NOMO-1 (cell line): ENCODE results near the gene PROM2.
"Not testable (repeated sequence)": the region's sequence is repeated elsewhere in the genome, so short reads cannot be mapped to it uniquely, and the experiment has no call there.

Experiments
- DNase-seq, 2 experiments: peaks; one replicate each; lab custom pipeline; 2025; ENCODE audit not compliant: unreplicated experiment in 2 of 2; lab: John Stamatoyannopoulos, UW

PROM2 gene

GRCh38 chr2:95268211-95269035 lies 5.8 kb upstream of the PROM2 start:
- no peak for DNase-seq

GRCh38 chr2:95269036-95269680 lies 5.1 kb upstream of the PROM2 start:
- no peak for DNase-seq

GRCh38 chr2:95269745-95270144 lies 4.5 kb upstream of the PROM2 start:
- DNase-seq = not testable (repeated sequence)

GRCh38 chr2:95270541-95271081 lies 3.6 kb upstream of the PROM2 start:
- DNase-seq = no peak

- DNase-seq = no peak
These were observed 2.8 kb upstream of the PROM2 start for GRCh38 chr2:95271381-95271971.

- DNase-seq = no peak
These were observed 1.9 kb upstream of the PROM2 start for GRCh38 chr2:95272299-95272751.

GRCh38 chr2:95272781-95273180 lies 1.5 kb upstream of the PROM2 start:
- DNase-seq = no peak

GRCh38 chr2:95273566-95274290 lies 521 bp upstream of the PROM2 start:
- DNase-seq = no peak

GRCh38 chr2:95275151-95275515 lies 884 bp downstream of the PROM2 start:
- no peak for DNase-seq

GRCh38 chr2:95275601-95276243 lies 1.5 kb downstream of the PROM2 start:
- DNase-seq = no peak

GRCh38 chr2:95276244-95276887 lies 2.1 kb downstream of the PROM2 start:
- no peak for DNase-seq

- DNase-seq = no peak
These were observed 2.6 kb downstream of the PROM2 start for GRCh38 chr2:95276888-95277245.

- no peak for DNase-seq
These were observed 3.1 kb downstream of the PROM2 start for GRCh38 chr2:95277246-95277906.

GRCh38 chr2:95278051-95278471 lies 3.8 kb downstream of the PROM2 start:
- DNase-seq = no peak

GRCh38 chr2:95278637-95279225 lies 4.5 kb downstream of the PROM2 start:
- DNase-seq = no peak

GRCh38 chr2:95279435-95280035 lies 5.3 kb downstream of the PROM2 start:
- no peak for DNase-seq

- DNase-seq = no peak
These were observed 6.8 kb downstream of the PROM2 start for GRCh38 chr2:95281071-95281470.

- no peak for DNase-seq
These were observed 7.5 kb downstream of the PROM2 start for GRCh38 chr2:95281786-95282185.

GRCh38 chr2:95282458-95282857 lies 8.2 kb downstream of the PROM2 start:
- no peak for DNase-seq
